Renal pelvis (tissue), 4 donors: ENCODE measurements around the gene TRAF3. TPM values are rescaled to one million over a fixed set of nuclear protein-coding genes. Genes with fewer than 3 reads are reported as not detected.

ENCODE experiments used
- DNase-seq: peaks from one replicate; pipeline ENCODE4 v3.0.0-alpha.2; 2013
- polyA plus RNA-seq, 3 donors: library from polyadenylated mRNA; unstranded; fragments of 120-200 nt; gene quantifications; one replicate each; pipeline ENCODE4 v1.2.1, GENCODE V29; 2013; ENCODE audit not compliant: insufficient read length in 3 of 3

TRAF3 gene
- polyA plus RNA-seq, 3 donors: 15.9 to 18.0 (median 16.6) TPM

GRCh38 chr14:102949801-102950451, 172.7 kb downstream of the TRAF3 start:
- no peak for DNase-seq

- DNase-seq: no peak
These were observed 173.8 kb downstream of the TRAF3 start for GRCh38 chr14:102951034-102951433.

DNA sequence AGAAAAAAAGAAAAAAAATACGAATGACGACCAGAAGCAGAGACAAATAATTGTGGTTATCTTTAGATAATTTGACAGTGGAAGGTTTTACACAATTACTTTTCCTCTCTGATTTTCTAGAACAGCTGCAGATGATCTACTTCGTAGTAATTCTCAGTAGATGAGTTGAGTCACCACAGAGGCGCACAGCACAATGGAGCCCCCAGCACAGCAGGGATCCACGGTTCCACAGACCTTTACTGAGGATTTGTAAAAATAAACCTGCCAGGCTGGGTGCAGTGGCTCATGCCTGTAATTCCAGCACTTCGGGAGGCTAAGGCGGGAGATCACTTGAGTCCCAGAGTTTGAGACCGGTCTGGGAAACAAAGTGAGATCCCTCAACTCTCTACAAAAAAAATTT, 174.6 kb downstream of the TRAF3 start:
- no peak for DNase-seq

GRCh38 chr14:102952276-102952675, 175.0 kb downstream of the TRAF3 start:
- no peak for DNase-seq

GRCh38 chr14:102953100-102953499, 175.9 kb downstream of the TRAF3 start:
- DNase-seq: no peak

GRCh38 chr14:102954081-102954789, 177.0 kb downstream of the TRAF3 start:
- DNase-seq: no peak

GRCh38 chr14:102955636-102956408, 178.6 kb downstream of the TRAF3 start:
- DNase-seq: no peak

GRCh38 chr14:102957222-102957621, 180.0 kb downstream of the TRAF3 start:
- DNase-seq: no peak

GRCh38 chr14:102958461-102958860, 181.2 kb downstream of the TRAF3 start:
- no peak for DNase-seq

Other genes starting within 250 kb of the TRAF3 start
- gene RCOR1, start 184.8 kb upstream of the TRAF3 start, polyA plus RNA-seq: 10 to 100 TPM; 32.7 to 39.0 (median 33.7) TPM
- 10 to 100 TPM; 43.3 to 50.0 (median 47.3) TPM for gene AMN, start 145.2 kb downstream of the TRAF3 start, polyA plus RNA-seq